ENCODE data around the gene DMD.

The DMD gene

DNA sequence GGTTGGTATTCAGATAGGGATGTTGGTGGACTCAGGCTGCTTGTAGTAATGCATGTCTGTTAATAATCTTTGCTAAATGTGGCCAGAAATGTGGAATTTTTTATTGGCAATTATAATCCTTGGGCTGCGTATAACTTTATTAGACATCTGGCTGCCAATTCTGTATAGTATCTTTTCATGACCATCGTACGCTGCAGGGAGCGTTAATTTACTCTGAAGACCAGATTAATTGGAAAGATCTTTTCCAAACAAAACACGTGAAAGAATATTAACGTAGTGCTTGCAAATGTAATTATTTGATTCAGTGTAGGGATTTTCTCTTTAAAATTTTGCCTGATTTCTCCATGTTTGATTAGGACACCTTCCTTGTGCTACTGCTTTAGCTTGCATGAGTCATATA lies 2100.7 kb downstream of the DMD start:
- TF ChIP-seq, protein P1, sequence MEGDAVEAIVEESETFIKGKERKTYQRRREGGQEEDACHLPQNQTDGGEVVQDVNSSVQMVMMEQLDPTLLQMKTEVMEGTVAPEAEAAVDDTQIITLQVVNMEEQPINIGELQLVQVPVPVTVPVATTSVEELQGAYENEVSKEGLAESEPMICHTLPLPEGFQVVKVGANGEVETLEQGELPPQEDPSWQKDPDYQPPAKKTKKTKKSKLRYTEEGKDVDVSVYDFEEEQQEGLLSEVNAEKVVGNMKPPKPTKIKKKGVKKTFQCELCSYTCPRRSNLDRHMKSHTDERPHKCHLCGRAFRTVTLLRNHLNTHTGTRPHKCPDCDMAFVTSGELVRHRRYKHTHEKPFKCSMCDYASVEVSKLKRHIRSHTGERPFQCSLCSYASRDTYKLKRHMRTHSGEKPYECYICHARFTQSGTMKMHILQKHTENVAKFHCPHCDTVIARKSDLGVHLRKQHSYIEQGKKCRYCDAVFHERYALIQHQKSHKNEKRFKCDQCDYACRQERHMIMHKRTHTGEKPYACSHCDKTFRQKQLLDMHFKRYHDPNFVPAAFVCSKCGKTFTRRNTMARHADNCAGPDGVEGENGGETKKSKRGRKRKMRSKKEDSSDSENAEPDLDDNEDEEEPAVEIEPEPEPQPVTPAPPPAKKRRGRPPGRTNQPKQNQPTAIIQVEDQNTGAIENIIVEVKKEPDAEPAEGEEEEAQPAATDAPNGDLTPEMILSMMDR (IDR thresholded peaks at IDR 0.05; ENCODE audit: low read depth, low read length): no peak
- H3K4me3 ChIP-seq (ENCODE audit: low read depth, low read length): no peak overlapping the region
- in situ Hi-C loops (cut with HindIII; ENCODE audit: low sequenced_read_pairs): no loop called here
- no peak for DNase-seq (ENCODE audit: low read depth, low spot score)

DNA sequence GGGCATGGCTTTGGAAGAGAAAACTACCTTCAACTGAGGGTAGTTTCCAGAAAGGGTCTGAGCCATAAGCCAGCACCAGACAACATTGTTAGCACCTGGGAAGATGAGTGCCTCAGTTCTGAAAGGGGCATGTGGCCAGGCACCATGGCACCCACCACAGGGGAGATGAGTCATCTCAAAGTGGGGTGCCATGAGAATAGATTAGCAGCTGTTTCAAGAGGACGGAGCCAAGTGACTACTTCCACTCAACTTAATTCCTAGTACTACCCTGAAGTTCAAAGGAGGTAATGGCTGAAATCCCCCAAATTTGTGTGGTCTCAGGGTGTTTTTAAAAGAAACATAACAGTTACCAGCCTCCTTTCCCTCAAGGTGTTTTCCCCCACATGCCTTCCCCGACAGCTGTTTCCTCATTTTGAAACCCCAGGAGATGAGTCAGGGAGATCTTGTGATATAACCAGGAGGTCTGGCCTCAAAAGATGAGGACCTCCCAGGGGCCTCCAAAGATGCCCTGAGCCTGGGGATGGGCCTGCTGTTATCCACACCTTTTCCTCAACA lies 2111.7 kb downstream of the DMD start:
- DNase-seq (ENCODE audit: low read depth, low spot score): no peak

DNA sequence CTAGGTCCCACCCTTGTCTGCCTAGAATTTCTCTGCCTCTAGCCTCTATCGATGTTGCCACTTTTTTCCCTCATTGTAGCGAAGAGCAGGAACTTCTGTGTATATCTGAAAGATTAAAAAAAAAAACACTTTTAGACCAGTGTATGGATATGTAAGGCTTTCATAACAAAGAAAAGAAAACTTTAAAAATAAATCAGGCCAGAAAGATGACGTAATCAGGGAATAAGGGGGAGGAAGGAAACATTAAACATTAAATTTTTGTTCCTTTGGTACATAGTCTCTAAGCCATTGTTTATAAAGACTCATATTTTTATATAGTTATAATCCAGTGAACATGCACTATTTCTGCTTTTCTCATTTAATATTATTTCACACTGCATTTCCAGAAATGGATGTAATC lies 2113.3 kb downstream of the DMD start:
- TF ChIP-seq, protein P1 (IDR thresholded peaks at IDR 0.05; ENCODE audit: low read depth, low read length): no peak
- DNase-seq (ENCODE audit: low read depth, low spot score): no peak
- in situ Hi-C loops (cut with HindIII; ENCODE audit: low sequenced_read_pairs): no loop called here
- H3K4me3 ChIP-seq (ENCODE audit: low read depth, low read length): no peak overlapping the region

More for the DNA sequence above, 2111.7 kb downstream of the DMD start:
- TF ChIP-seq, protein P1 (IDR thresholded peaks at IDR 0.05; ENCODE audit: low read depth, low read length): no peak
- in situ Hi-C loops (cut with HindIII; ENCODE audit: low sequenced_read_pairs): no loop called here
- H3K4me3 ChIP-seq (ENCODE audit: low read depth, low read length): no peak overlapping the region

DNA sequence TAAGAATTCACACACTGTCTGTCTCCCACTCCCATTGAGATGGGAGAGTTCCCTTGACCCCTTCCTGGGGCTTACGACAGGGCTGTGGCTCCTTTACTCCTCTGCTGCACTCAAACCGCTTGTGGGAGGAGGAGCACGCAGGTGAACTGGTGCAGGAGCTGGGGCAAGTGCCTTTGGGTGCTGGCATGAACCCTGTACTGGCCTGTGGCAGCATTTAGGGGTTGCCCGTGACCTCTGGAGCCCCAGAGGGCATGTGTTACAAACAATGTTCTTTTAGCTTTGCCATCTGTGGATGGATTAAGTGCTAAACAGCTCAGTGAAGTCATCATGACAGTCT lies 2117.7 kb downstream of the DMD start:
- in situ Hi-C loops (cut with HindIII; ENCODE audit: low sequenced_read_pairs): no loop called here
- TF ChIP-seq, protein P1 (IDR thresholded peaks at IDR 0.05; ENCODE audit: low read depth, low read length): no peak
- H3K4me3 ChIP-seq (ENCODE audit: low read depth, low read length): no peak overlapping the region
- no peak for DNase-seq (ENCODE audit: low read depth, low spot score)

DNA sequence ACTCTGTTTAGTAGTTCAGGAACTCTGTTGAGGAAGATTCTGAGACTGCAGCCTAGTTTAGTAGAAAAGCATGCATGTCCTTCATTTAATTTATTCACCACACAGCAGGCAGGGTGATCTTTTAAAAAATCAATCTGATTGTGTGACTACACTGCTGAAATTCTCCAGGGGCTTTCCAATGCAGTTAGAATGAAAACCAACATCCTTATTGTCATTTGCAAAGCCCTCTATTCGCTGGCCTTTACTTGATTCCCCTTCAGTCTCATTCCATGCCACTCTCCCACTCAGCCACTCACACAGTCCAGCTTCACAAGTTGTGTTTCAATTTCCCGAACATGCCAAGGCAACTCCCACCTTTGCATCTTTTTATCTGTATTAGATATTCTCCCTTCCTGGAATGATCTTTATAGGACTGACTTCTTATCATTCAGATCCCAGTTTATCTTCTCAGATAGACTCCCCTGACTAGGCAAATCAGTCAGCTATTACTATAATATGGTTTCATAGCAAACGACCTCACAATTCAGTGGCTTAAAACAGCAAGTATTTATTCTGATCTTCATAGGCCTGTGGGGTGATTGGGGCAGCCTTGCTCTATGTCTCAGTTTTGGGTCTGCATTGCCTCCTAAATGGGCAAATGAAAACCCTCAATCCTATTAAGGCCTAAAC lies 2118.2 kb downstream of the DMD start:
- no peak overlapping the region for H3K4me3 ChIP-seq (ENCODE audit: low read depth, low read length)
- in situ Hi-C loops (cut with HindIII; ENCODE audit: low sequenced_read_pairs): no loop called here
- DNase-seq (ENCODE audit: low read depth, low spot score): no peak
- TF ChIP-seq, protein P1 (IDR thresholded peaks at IDR 0.05; ENCODE audit: low read depth, low read length): no peak

DNA sequence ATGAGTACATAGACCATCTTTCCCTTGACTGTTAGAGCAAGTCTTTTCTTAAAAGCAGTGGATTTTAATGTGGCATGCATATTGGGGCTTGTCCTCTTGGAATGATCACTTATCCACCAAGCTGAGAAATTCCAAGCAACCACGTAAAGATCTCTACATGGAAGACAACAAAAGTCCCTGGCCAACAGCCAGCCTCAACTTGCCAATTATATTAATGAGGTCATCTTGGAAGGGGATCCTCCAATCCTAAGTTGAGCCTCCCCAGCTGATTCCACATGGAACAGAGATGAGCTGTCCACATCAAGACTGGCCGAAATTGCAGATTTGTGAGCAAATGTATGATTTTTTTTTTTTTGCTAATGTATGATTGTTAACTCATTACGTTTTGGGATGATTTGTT lies 2118.9 kb downstream of the DMD start:
- TF ChIP-seq, protein P1 (IDR thresholded peaks at IDR 0.05; ENCODE audit: low read depth, low read length): no peak
- in situ Hi-C loops (cut with HindIII; ENCODE audit: low sequenced_read_pairs): no loop called here
- no peak overlapping the region for H3K4me3 ChIP-seq (ENCODE audit: low read depth, low read length)
- DNase-seq (ENCODE audit: low read depth, low spot score): no peak

Data from astrocyte of the spinal cord (primary cell).